Measurements from ENCODE around the gene UBASH3B.

Gene UBASH3B

GRCh38 chr11:122720107-122720881, 64.8 kb downstream of the UBASH3B start:
- TF ChIP-seq CTCF (IDR thresholded peaks at IDR 0.05; ENCODE audit: low read depth, low read length, missing control alignments): no peak
- H3K4me3 ChIP-seq (ENCODE audit: low read depth, low read length): no peak overlapping the region
- no peak for DNase-seq (ENCODE audit: low read depth)

- no peak for DNase-seq (ENCODE audit: low read depth)
- H3K4me3 ChIP-seq (ENCODE audit: low read depth, low read length): no peak overlapping the region
- TF ChIP-seq CTCF (IDR thresholded peaks at IDR 0.05; ENCODE audit: low read depth, low read length, missing control alignments): no peak
Observed at GRCh38 chr11:122721201-122721963, 65.9 kb downstream of the UBASH3B start.

- DNase-seq (ENCODE audit: low read depth): no peak
- no peak overlapping the region for H3K4me3 ChIP-seq (ENCODE audit: low read depth, low read length)
- no peak for TF ChIP-seq CTCF (IDR thresholded peaks at IDR 0.05; ENCODE audit: low read depth, low read length, missing control alignments)
Observed at GRCh38 chr11:122721964-122722266, 66.4 kb downstream of the UBASH3B start.

GRCh38 chr11:122723106-122723505, 67.6 kb downstream of the UBASH3B start:
- DNase-seq (ENCODE audit: low read depth): no peak
- no peak overlapping the region for H3K4me3 ChIP-seq (ENCODE audit: low read depth, low read length)

GRCh38 chr11:122723576-122723975, 68.1 kb downstream of the UBASH3B start:
- no peak for DNase-seq (ENCODE audit: low read depth)
- no peak overlapping the region for H3K4me3 ChIP-seq (ENCODE audit: low read depth, low read length)
- no peak for TF ChIP-seq CTCF (IDR thresholded peaks at IDR 0.05; ENCODE audit: low read depth, low read length, missing control alignments)

More at GRCh38 chr11:122723106-122723505, 67.6 kb downstream of the UBASH3B start:
- TF ChIP-seq CTCF (IDR thresholded peaks at IDR 0.05; ENCODE audit: low read depth, low read length, missing control alignments): no peak

- TF ChIP-seq CTCF (IDR thresholded peaks at IDR 0.05; ENCODE audit: low read depth, low read length, missing control alignments): no peak
- H3K4me3 ChIP-seq (ENCODE audit: low read depth, low read length): no peak overlapping the region
- no peak for DNase-seq (ENCODE audit: low read depth)
Observed at GRCh38 chr11:122724520-122724919, 69.0 kb downstream of the UBASH3B start.

Data from GM12864 (cell line).